Measurements from ENCODE around the gene KCNG2.
"Not testable (repeated sequence)": the region's sequence is repeated elsewhere in the genome, so short reads cannot be mapped to it uniquely, and the experiment has no call there.

Gene KCNG2

GRCh38 chr18:79872527-79873444 is 75.0 kb downstream of the KCNG2 start:
- no peak for DNase-seq

DNA sequence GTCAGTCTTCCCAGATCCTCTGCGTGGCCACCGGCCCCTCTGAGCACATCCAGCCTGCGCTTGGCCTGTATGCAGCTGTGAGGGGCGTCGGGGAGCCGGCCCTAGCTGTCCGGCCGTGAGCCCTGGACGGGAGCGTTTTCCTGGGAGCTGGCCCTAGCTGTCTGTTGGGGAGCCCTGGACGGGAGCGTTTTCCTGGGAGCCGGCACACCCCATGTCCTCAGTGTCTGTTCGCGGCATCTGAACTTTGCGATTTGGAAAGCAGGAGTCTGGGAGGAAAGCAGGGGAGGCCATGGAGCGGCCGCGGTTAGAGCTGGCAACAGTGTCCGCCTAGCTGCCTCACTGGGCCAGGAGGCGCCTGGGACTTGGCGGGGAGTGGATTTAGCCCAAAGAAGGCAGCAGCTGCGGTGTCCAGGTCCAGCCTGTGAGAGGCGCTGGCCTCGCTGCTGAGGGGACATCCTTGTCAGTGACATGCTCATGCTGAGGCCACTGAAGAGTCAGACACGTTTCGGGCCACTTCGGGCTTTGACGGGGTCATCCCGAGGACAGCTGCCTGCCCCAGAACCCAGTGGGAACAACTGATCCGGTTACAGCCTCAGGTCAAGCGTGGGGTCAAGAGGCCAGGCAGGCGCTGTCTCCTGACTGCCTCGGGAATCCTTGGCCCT is 75.8 kb downstream of the KCNG2 start:
- DNase-seq = no peak

- DNase-seq = no peak
Measured at GRCh38 chr18:79874553-79875530, 77.1 kb downstream of the KCNG2 start.

- DNase-seq = no peak
Measured at GRCh38 chr18:79875531-79875919, 77.8 kb downstream of the KCNG2 start.

DNA sequence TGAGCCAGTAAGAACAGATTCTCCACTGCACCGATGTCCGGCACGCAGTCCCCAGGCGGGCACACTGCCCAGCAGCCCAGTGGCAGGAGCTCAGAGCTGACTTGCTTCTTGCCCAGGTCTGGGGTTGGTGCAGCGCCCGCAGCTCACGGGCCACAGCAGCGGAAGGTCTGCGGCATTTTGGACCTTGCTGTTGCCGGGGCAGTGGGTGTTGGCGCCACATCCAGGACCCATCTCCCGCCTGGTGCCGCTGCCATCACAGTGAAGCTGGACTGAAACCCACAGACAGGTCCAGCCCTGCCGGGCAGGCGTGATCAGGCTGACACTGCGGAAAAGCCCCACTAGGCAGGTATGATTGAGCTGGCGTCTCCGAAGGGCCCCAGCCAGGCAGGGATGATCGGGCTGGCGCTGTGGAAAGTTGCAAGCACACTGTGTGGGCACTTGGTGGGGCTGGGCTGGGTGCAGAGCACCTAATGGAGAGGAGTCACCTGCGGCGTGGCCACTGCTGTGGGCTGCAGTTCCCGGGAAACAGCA is 78.3 kb downstream of the KCNG2 start:
- DNase-seq = no peak

- no peak for DNase-seq
Measured at GRCh38 chr18:79876497-79876896, 78.8 kb downstream of the KCNG2 start.

DNA sequence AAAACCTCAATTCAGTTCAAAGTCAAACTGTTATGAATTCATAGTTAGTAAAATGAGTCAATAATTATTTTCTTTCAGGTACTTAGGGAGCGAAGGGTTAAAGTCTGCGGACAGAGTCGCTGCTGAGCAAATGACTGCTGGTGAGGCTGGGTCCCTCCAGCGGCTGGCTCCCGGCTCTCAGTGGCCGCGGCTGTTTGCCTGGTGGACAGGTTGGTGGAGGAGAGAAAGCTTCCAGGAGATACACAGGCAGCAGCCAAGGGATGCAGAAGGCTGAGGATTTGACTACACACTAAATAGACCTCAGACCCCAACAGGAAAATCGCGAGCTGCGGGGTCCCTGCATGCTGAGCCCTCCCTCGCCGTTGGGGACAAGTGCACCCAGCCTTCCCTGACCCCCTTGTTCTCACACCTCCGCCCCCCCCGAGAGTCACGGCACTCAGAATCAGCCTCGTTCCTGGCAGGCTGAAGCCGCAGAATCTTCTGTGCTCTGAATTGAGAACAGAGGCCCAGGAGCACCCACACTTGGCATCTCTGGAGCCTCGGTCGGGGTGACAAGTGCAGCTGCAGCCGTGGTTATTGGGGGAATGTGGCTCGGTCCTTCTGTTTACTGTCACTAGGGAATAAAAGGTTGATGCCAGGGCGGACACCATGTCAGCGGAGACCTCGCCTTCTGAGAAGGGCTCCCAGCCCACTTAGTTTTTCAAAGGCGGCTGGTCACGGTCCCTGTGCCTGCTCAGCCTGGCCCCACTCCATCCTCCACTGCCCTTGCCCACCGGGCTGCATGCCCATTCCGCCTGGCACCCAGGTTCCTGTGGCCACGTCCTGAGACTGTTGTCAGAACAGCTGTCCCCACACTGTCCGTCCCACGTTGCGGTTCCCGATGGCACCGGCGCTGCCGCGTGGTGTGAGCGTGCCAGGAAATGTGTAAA is 79.7 kb downstream of the KCNG2 start:
- DNase-seq = no peak

DNA sequence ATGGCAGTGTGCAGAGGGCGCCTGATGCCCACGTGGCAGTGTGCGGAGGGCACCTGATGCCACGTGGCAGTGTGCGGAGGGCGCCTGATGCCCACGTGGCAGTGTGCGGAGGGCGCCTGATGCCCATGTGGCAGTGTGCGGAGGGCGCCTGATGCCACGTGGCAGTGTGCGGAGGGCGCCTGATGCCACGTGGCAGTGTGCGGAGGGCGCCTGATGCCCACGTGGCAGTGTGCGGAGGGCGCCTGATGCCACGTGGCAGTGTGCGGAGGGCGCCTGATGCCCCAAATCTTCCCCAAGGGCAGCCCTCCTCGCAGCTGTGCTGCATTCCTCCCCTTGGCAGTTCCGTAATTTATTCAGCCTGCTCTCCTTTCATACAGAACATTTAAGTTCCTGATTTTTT is 80.5 kb downstream of the KCNG2 start:
- not testable (repeated sequence) for DNase-seq

GRCh38 chr18:79878741-79879378 is 81.1 kb downstream of the KCNG2 start:
- DNase-seq = no peak

- no peak for DNase-seq
Measured at GRCh38 chr18:79879566-79879965, 81.8 kb downstream of the KCNG2 start.

DNA sequence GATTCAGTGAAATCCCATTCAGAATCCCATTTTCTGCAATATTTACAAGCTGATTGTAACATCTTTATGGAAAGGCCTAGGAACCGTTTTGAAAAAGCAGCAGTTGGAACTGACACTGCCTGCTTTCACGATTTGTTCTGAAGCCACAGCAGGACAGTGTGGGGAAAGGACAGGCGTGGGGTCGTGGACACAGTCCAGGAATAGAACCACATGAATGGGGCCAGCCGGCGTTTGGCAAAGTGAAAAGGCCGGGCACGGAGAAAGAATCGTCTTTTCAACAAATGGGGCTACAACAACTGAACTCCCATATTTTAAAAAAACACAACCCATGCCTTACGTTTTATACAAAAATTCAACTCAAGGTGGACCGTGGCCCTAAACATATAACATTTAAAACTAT is 84.0 kb downstream of the KCNG2 start:
- DNase-seq = no peak

- DNase-seq = no peak
Measured at GRCh38 chr18:79882522-79883241, 84.9 kb downstream of the KCNG2 start.

DNA sequence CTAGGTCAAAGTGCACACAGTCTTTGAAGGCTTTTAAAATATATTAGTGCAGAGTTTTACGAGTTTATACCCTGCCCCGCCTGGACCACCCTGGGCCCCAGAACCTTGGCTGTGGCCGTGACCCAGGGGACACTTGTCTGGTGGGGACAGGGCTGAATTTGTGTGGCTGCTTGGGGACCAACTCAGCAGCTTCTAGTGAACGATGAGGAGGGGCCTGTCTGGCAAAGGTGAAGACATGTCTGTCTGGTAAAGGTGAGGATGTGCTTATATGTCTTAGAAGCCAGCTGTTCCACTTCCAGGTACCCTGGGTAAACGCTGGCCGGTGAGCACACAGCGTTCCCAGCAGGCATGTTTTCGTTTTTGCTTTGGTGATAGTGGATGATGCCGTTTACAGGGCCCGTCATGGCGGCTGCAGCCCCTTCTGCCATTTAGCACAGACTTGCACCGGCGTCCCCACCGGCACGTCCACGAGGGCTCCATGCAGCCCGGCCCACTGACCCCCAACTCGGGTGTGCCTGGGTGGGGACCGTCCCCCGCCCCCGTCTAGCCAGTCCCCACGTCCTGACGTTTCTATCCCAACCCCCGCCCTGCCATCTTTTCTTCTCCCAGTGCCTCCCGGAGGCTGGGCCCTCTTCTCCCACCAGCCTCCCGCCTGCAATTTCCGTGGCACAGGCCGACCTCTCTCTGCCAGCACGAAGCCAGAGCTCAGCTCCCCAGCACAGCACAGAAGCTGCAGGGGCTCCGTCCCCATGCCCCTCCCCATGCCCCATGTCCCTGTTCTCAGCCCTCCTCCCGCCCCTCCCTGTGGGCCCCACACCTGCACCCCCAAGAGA is 85.9 kb downstream of the KCNG2 start:
- DNase-seq = no peak

GRCh38 chr18:79884294-79884962 is 86.7 kb downstream of the KCNG2 start:
- DNase-seq = no peak

DNA sequence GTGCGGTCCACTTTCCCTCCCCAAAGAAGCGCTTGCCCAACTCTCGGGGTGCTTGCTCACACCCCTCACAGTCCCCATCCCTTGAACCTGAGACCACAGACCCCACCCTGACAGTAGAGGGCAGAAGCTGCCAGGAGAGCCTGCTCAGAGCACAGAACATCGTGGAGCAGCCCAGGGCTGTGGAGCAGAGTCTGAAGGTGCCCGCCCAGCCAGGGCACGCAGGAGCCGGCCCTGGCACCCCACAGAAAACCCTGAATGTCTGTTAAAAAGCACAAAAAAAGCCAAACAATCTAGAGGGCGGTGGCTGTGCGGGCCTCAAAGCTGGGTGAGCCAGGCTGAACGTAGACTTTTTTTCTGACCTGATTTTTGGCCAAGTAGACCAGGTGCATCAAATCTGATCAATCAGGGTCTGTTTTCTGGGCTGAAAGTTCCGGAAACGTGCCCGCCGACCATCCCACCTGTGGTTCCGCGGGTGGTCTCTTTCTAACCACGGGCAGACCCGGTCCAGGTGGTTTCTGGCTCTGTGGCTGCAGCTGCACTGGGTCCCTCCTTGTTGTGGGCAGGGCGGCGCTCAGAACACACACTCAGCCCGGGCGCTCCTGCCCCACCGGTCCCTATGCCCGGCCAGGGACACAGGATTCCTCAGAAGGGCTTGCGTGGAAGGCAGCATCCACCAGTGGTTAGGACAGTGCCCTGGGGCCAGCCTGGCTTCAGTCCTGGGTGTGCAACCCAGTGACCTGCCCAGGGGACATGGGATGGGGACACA is 87.4 kb downstream of the KCNG2 start:
- no peak for DNase-seq

DNA sequence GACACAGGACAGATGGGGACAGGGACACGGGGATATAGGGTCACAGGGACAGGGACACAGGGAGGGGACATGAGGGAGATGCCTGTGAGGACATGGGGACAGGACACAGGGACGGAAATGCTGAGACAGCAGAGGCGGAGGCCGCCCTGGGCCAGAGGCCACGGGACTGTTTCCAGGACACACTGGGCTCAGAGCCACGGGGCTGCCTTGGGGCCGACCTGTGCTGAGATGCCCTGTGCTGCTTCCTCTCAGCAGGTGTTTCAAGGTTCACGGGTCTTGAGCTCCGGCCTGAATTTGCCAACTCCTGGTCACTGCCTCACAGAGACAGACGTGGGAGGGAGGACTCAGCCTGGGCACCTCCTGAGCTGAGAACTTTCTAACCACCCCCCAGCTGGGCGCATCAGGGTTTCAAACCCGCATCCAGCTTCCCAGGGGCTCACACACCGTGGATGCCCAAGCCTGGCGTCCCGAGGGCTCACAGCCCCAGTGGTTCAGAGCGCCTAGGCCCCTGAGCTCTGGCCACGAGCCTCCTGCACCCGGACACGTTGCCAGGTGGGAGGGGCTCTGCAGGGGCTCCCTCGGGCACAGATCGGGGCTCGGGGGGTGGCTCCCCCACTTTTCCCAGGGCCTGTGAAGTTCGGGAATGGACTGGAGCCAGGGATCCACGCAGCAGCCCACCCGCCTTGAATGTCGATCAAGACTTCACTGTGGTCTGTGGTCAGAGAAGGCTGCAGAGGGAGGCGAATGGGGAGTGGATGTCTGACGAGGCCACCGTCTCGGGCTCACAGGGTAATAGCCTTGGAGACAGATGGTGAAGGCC is 89.7 kb downstream of the KCNG2 start:
- no peak for DNase-seq

DNA sequence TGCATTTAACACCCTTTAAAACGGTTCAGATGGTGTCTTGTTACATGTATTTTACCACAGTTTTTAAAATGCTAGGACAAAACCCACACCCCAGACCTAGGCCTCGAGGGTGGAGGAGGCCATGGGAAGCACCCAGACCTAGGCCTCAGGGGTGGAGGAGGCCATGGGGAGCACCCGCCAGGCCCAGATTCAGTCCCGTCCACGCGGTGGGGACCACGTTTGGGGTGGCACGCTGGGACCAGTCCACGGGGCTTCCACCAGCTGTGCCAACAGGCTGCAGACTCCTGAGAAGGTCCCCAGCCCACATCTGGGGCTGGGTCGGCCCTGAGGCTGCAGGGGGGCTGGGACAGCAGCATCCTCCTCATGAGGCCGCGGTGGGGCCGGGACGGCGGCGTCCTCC is 90.3 kb downstream of the KCNG2 start:
- no peak for DNase-seq

All from CD4-positive, alpha-beta T cell treated with Interferon gamma for 1 hour (primary cell).